Osteocyte (in vitro differentiated cells): ENCODE results near the gene ITGA3. TPM values are rescaled to one million over a fixed set of nuclear protein-coding genes. Genes with fewer than 3 reads are reported as not detected.
A peak's percentile ranks its signal among the peaks of the same experiment; 100 is the strongest.

Source experiments
- DNase-seq: peaks from one replicate; pipeline ENCODE4 v3.0.0; 2021; ENCODE audit warnings: mixed read lengths; ENCODE audit not compliant: unreplicated experiment; ENCODE audit errors: extremely low spot score
- H3K27ac Mint-ChIP-seq: one replicate; pipeline ENCODE4 v1.8.0; 2021; ENCODE audit warnings: mild to moderate bottlenecking, mixed read lengths; ENCODE audit not compliant: unreplicated experiment
- H3K27me3 Mint-ChIP-seq: one replicate; pipeline ENCODE4 v1.8.0; 2021; ENCODE audit warnings: mixed read lengths; ENCODE audit not compliant: unreplicated experiment
- H3K36me3 Mint-ChIP-seq: one replicate; pipeline ENCODE4 v1.8.0; 2021; ENCODE audit warnings: mixed read lengths; ENCODE audit not compliant: unreplicated experiment
- H3K4me1 Mint-ChIP-seq: one replicate; pipeline ENCODE4 v1.8.0; 2021; ENCODE audit warnings: mixed read lengths; ENCODE audit not compliant: unreplicated experiment
- H3K4me3 Mint-ChIP-seq: one replicate; pipeline ENCODE4 v1.8.0; 2021; ENCODE audit warnings: mild to moderate bottlenecking, moderate library complexity, mixed read lengths; ENCODE audit not compliant: unreplicated experiment
- H3K9me3 Mint-ChIP-seq: one replicate; pipeline ENCODE4 v1.8.0; 2021; ENCODE audit warnings: mixed read lengths; ENCODE audit not compliant: unreplicated experiment
- total RNA-seq: library from RNA; stranded (reverse); gene quantifications from 2 replicates; pipeline ENCODE4 v1.2.1, GENCODE V29; 2021
- TF ChIP-seq, protein P1 (sequence below): fragments of 200-600 bp; sonication (generic); IDR thresholded peaks from 2 replicates; pipeline ENCODE4 v1.5.0; 2021; ENCODE audit warnings: antibody characterized with exemption, mild to moderate bottlenecking, moderate library complexity

Gene ITGA3
- total RNA-seq, 1 donor from 2014 or later: 201 TPM

- peaks cover 32% of the 10 kb centered on the region for H3K36me3 Mint-ChIP-seq
- no peak overlapping the region for H3K4me3 Mint-ChIP-seq
- no peak for DNase-seq
- no peak overlapping the region for H3K27ac Mint-ChIP-seq
- no peaks in the 10 kb centered on the region for H3K9me3 Mint-ChIP-seq
- no peaks in the 10 kb centered on the region for H3K27me3 Mint-ChIP-seq
- peaks cover 43% of the 10 kb centered on the region for H3K4me1 Mint-ChIP-seq
- TF ChIP-seq, protein P1, sequence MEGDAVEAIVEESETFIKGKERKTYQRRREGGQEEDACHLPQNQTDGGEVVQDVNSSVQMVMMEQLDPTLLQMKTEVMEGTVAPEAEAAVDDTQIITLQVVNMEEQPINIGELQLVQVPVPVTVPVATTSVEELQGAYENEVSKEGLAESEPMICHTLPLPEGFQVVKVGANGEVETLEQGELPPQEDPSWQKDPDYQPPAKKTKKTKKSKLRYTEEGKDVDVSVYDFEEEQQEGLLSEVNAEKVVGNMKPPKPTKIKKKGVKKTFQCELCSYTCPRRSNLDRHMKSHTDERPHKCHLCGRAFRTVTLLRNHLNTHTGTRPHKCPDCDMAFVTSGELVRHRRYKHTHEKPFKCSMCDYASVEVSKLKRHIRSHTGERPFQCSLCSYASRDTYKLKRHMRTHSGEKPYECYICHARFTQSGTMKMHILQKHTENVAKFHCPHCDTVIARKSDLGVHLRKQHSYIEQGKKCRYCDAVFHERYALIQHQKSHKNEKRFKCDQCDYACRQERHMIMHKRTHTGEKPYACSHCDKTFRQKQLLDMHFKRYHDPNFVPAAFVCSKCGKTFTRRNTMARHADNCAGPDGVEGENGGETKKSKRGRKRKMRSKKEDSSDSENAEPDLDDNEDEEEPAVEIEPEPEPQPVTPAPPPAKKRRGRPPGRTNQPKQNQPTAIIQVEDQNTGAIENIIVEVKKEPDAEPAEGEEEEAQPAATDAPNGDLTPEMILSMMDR: no peak
Measured at GRCh38 chr17:50066995-50067394, 11.1 kb downstream of the ITGA3 start.

- no peak for DNase-seq
- Mint-ChIP-seq H3K27ac (no peak overlapping the region), H3K27me3 (no peaks in the 10 kb centered on the region), H3K9me3 (no peaks in the 10 kb centered on the region), H3K4me1 (peaks cover 38% of the 10 kb centered on the region), H3K4me3 (no peak overlapping the region), H3K36me3 (peaks cover 37% of the 10 kb centered on the region)
- TF ChIP-seq, protein P1: no peak
Measured at GRCh38 chr17:50067996-50068395, 12.1 kb downstream of the ITGA3 start.

DNA sequence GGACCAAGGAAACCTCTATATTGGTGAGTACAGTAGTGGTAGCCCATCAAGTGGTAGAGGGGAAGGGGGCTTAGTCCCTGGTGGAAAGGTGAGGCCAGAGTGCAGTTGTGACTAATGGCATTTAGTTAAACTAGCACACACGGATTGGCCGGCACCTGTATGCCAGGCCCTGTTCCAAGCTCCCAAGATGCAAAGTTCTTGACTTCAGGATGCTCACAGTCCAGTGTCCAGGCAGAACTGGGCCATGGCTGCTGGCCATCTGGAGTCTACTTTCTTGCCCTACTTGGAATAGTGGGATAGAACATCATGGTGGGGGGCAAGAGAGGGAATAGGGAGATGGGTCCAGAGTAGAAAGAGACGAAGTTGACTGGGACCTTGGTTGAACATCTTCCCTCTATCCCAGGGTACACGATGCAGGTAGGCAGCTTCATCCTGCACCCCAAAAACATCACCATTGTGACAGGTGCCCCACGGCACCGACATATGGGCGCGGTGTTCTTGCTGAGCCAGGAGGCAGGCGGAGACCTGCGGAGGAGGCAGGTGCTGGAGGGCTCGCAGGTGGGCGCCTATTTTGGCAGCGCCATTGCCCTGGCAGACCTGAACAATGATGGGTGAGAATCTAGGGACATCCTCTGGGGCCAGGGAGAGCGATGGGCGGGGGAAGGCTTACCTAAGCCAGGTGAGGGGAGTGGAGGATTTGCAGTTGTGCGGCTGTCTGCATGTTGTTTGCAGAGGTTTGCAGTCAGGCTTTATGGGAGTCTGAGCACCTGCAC, 15.2 kb downstream of the ITGA3 start:
- H3K36me3 Mint-ChIP-seq: peaks cover 50% of the 10 kb centered on the region
- H3K9me3 Mint-ChIP-seq: no peaks in the 10 kb centered on the region
- H3K27ac Mint-ChIP-seq: peak overlapping the region; percentile 4
- H3K4me3 Mint-ChIP-seq: no peak overlapping the region
- TF ChIP-seq, protein P1: no peak
- no peak for DNase-seq
- H3K4me1 Mint-ChIP-seq: peaks cover 10% of the 10 kb centered on the region
- H3K27me3 Mint-ChIP-seq: no peaks in the 10 kb centered on the region

DNA sequence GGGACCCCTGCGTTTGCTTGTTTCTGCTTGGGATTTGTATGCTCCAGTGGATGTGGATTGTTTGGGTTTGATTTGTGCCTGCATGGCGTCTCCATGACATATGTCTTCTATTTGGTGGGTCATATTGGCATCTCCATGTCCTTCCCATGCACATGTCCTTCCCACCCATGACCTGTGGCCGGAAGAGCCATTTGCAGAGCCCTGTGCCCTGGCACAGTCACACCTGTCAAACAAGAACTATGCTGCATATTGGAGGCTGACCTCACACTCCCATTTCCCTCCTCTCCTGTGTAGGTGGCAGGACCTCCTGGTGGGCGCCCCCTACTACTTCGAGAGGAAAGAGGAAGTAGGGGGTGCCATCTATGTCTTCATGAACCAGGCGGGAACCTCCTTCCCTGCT, 15.8 kb downstream of the ITGA3 start:
- H3K36me3 Mint-ChIP-seq: peaks cover 50% of the 10 kb centered on the region
- H3K4me1 Mint-ChIP-seq: peaks cover 6% of the 10 kb centered on the region
- TF ChIP-seq, protein P1: no peak
- no peaks in the 10 kb centered on the region for H3K9me3 Mint-ChIP-seq
- H3K27ac Mint-ChIP-seq: no peak overlapping the region
- no peak for DNase-seq
- H3K4me3 Mint-ChIP-seq: no peak overlapping the region
- H3K27me3 Mint-ChIP-seq: no peaks in the 10 kb centered on the region

GRCh38 chr17:50072130-50072529, 16.2 kb downstream of the ITGA3 start:
- Mint-ChIP-seq H3K9me3 (no peaks in the 10 kb centered on the region), H3K4me1 (peaks cover 6% of the 10 kb centered on the region), H3K4me3 (no peak overlapping the region), H3K36me3 (peaks cover 51% of the 10 kb centered on the region), H3K27ac (no peak overlapping the region), H3K27me3 (no peaks in the 10 kb centered on the region)
- DNase-seq: no peak
- TF ChIP-seq, protein P1: no peak
